GM23338 (cell line): Measurements from ENCODE around the gene CLEC7A. TPM values are rescaled to one million over a fixed set of nuclear protein-coding genes. Genes with fewer than 3 reads are reported as not detected.

Source experiments
- ATAC-seq: fragments of 200-7000 bp; cut with Tn5 transposase; 3 replicates; pipeline ENCODE4 v1.9.1; 2020
- DNase-seq: peaks from one replicate; pipeline ENCODE4 v3.0.0-alpha.2; 2015; ENCODE audit warnings: low spot score
- H2AFZ ChIP-seq: fragments of 200-600 bp; sonication (generic); 2 replicates; pipeline ENCODE4 v1.8.0; 2016; ENCODE audit warnings: antibody characterized with exemption, mild to moderate bottlenecking, moderate library complexity
- H3F3A ChIP-seq: fragments of 200-600 bp; sonication (generic); replicated peaks from 2 replicates; pipeline ENCODE4 v1.8.0; 2017; ENCODE audit warnings: antibody characterized with exemption, mixed run types, low read depth
- H3K27ac ChIP-seq: fragments of 200-600 bp; sonication (generic); 2 replicates; pipeline ENCODE4 v1.6.1; 2016; ENCODE audit warnings: low read depth
- H3K27me3 ChIP-seq: fragments of 200-600 bp; sonication (generic); 2 replicates; pipeline ENCODE4 v1.8.0; 2016; ENCODE audit warnings: mild to moderate bottlenecking, mixed run types, moderate library complexity; ENCODE audit not compliant: insufficient read depth
- H3K36me3 ChIP-seq: fragments of 200-600 bp; sonication (generic); 2 replicates; pipeline ENCODE4 v1.8.0; 2016; ENCODE audit warnings: mild to moderate bottlenecking; ENCODE audit not compliant: insufficient read depth
- H3K4me1 ChIP-seq: fragments of 200-600 bp; sonication (generic); 2 replicates; pipeline ENCODE4 v1.8.0; 2016; ENCODE audit warnings: mild to moderate bottlenecking, moderate library complexity; ENCODE audit not compliant: insufficient read depth
- H3K4me2 ChIP-seq: fragments of 200-600 bp; sonication (generic); 2 replicates; pipeline ENCODE4 v1.7.1; 2017; ENCODE audit warnings: mixed run types
- H3K4me3 ChIP-seq: fragments of 200-600 bp; sonication (generic); 2 replicates; pipeline ENCODE4 v1.6.1; 2016; ENCODE audit warnings: mixed run types
- H3K79me2 ChIP-seq: fragments of 200-600 bp; sonication (generic); replicated peaks from 2 replicates; pipeline ENCODE4 v1.8.0; 2017; ENCODE audit warnings: mild to moderate bottlenecking; ENCODE audit not compliant: insufficient read depth
- H3K9me2 ChIP-seq: fragments of 200-600 bp; sonication (generic); 2 replicates; pipeline ENCODE4 v1.8.0; 2017; ENCODE audit not compliant: insufficient read depth
- H4K20me1 ChIP-seq: fragments of 200-600 bp; sonication (generic); replicated peaks from 2 replicates; pipeline ENCODE4 v1.8.0; 2017; ENCODE audit warnings: mild to moderate bottlenecking; ENCODE audit not compliant: insufficient read depth
- H3K27ac Mint-ChIP-seq: 2 replicates; pipeline ENCODE4 v1.8.0; 2020; ENCODE audit warnings: inconsistent platforms, mild to moderate bottlenecking, moderate library complexity, mixed read lengths
- H3K27me3 Mint-ChIP-seq: 3 replicates; pipeline ENCODE4 v1.8.0; 2022; ENCODE audit warnings: low read depth, mild to moderate bottlenecking, moderate library complexity, mixed read lengths, inconsistent platforms; ENCODE audit not compliant: insufficient read depth, poor library complexity
- H3K36me3 Mint-ChIP-seq: 3 replicates; pipeline ENCODE4 v1.8.0; 2021; ENCODE audit warnings: low read depth, mild to moderate bottlenecking, inconsistent platforms, moderate library complexity, mixed read lengths
- H3K4me1 Mint-ChIP-seq: 3 replicates; pipeline ENCODE4 v1.8.0; 2020; ENCODE audit warnings: mild to moderate bottlenecking, inconsistent platforms, mixed read lengths
- H3K4me3 Mint-ChIP-seq: 3 replicates; pipeline ENCODE4 v1.8.0; 2021; ENCODE audit warnings: moderate library complexity, mild to moderate bottlenecking, inconsistent platforms, mixed read lengths
- H3K9me3 Mint-ChIP-seq: 3 replicates; pipeline ENCODE4 v1.8.0; 2020; ENCODE audit warnings: moderate library complexity, mild to moderate bottlenecking, inconsistent platforms, mixed read lengths
- CREB1 ChIP-seq: fragments of 250-450 bp; sonication (Bioruptor Pico); IDR thresholded peaks from 2 replicates; pipeline ENCODE4 v1.5.0; 2020; ENCODE audit warnings: low read depth, mild to moderate bottlenecking, moderate library complexity
- CTCF ChIP-seq, 2 experiments: fragments of 200-600 bp in 1 of 2; sonication (generic) in 1 of 2; conservative IDR thresholded peaks; 2 replicates each; pipeline versions ENCODE4 v1.5.1 to v1.6.1; 2016 to 2017; ENCODE audit warnings: antibody characterized with exemption in 2 of 2, low read depth in 2 of 2, mild to moderate bottlenecking in 2 of 2, moderate library complexity in 1 of 2
- EZH2 ChIP-seq: fragments of 200-600 bp; sonication (generic); IDR thresholded peaks from one replicate; pipeline ENCODE4 v1.8.0; 2017; ENCODE audit warnings: antibody characterized with exemption, mild to moderate bottlenecking, low read depth; ENCODE audit not compliant: unreplicated experiment
- EZH2phosphoT487 ChIP-seq: fragments of 200-600 bp; sonication (generic); IDR thresholded peaks from one replicate; pipeline ENCODE4 v1.8.1; 2018; ENCODE audit warnings: antibody characterized with exemption; ENCODE audit not compliant: unreplicated experiment
- JUNB ChIP-seq: IDR thresholded peaks from one replicate; pipeline ENCODE4 v1.6.1; 2016; ENCODE audit warnings: antibody characterized with exemption; ENCODE audit not compliant: unreplicated experiment
- NANOG ChIP-seq: IDR thresholded peaks from 2 replicates; pipeline ENCODE4 v1.6.1; 2016; ENCODE audit warnings: antibody characterized with exemption, borderline replicate concordance
- POLR2AphosphoS5 ChIP-seq: IDR thresholded peaks from 2 replicates; pipeline ENCODE4 v1.6.1; 2016; ENCODE audit warnings: antibody characterized with exemption, low read depth
- REST ChIP-seq: IDR thresholded peaks from one replicate; pipeline ENCODE4 v1.6.1; 2018; ENCODE audit warnings: antibody characterized with exemption; ENCODE audit not compliant: unreplicated experiment
- STAT1 ChIP-seq: IDR thresholded peaks from one replicate; pipeline ENCODE4 v1.6.1; 2016; ENCODE audit warnings: antibody characterized with exemption; ENCODE audit not compliant: unreplicated experiment
- ZNF114 ChIP-seq: fragments of 250-450 bp; sonication (Bioruptor Pico); IDR thresholded peaks from 2 replicates; pipeline ENCODE4 v1.5.0; 2020; ENCODE audit warnings: mild to moderate bottlenecking, moderate library complexity
- ZNF331 ChIP-seq: fragments of 250-450 bp; sonication (Bioruptor Pico); IDR thresholded peaks from 2 replicates; pipeline ENCODE4 v1.5.0; 2020; ENCODE audit warnings: low read depth, mild to moderate bottlenecking, moderate library complexity
- ZNF462 ChIP-seq: fragments of 250-450 bp; sonication (Bioruptor Pico); IDR thresholded peaks from 2 replicates; pipeline ENCODE4 v1.5.0; 2020; ENCODE audit warnings: mild to moderate bottlenecking, moderate library complexity
- polyA plus RNA-seq: library from polyadenylated mRNA; unstranded; fragments of >200 nt; fragmentation: Nextera tagmentation; extraction: Ambion mirVana; gene quantifications from 2 replicates; pipeline ENCODE4 v1.2.1, GENCODE V29; 2016
- total RNA-seq: library from RNA; depleted of rRNA; stranded (reverse); fragments of >200 nt; shearing (Covaris generic); gene quantifications from 2 replicates; pipeline ENCODE4 v1.2.3, GENCODE V29; 2014
- TF ChIP-seq, protein P1 (sequence below): IDR thresholded peaks from 2 replicates; pipeline ENCODE4 v1.6.1; 2016; ENCODE audit warnings: antibody characterized with exemption

Gene CLEC7A
- total and polyA plus RNA-seq, 2 experiments from 2014 or later = 0.39 TPM; not detected in 1

GRCh38 chr12:10171973-10172728 is 42.2 kb upstream of the CLEC7A start, which contains the start of gene OLR1:
TSS of gene OLR1 (minus strand) at chr12:10172132. CDS start at chr12:10172077, 55 bp downstream.
- H3K36me3 ChIP-seq = no peaks in the 10 kb centered on the region
- peak within 1 kb of the TSS; percentile 34; the same call in 1 of the 2 replicates for H2AFZ ChIP-seq
- no peaks in the 10 kb centered on the region for H3K79me2 ChIP-seq
- no peak within 1 kb of the TSS for H3K27ac ChIP-seq
- H3K9me2 ChIP-seq = no peaks in the 10 kb centered on the region
- ATAC-seq = no peak
- no peak within 1 kb of the TSS for H3K4me3 ChIP-seq
- TF ChIP-seq EZH2phosphoT487 (no peak), STAT1 (no peak), CTCF (conservative IDR thresholded peaks at IDR 0.05; ENCODE audit: low read depth in 2 of 2) (no peak), REST (no peak), ZNF114 (CRISPR knock-in tag) (no peak), JUNB (no peak), ZNF331 (CRISPR knock-in tag) (no peak), EZH2 (no peak), NANOG (no peak), ZNF462 (CRISPR knock-in tag) (no peak), POLR2AphosphoS5 (no peak), CREB1 (CRISPR knock-in tag) (no peak)
- TF ChIP-seq, protein P1, sequence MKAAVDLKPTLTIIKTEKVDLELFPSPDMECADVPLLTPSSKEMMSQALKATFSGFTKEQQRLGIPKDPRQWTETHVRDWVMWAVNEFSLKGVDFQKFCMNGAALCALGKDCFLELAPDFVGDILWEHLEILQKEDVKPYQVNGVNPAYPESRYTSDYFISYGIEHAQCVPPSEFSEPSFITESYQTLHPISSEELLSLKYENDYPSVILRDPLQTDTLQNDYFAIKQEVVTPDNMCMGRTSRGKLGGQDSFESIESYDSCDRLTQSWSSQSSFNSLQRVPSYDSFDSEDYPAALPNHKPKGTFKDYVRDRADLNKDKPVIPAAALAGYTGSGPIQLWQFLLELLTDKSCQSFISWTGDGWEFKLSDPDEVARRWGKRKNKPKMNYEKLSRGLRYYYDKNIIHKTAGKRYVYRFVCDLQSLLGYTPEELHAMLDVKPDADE = no peak
- no peaks in the 10 kb centered on the region for H3K4me1 ChIP-seq
- H4K20me1 ChIP-seq = no peaks in the 10 kb centered on the region
- no peak within 1 kb of the TSS for H3K4me2 ChIP-seq
- Mint-ChIP-seq H3K4me1 (no peaks in the 10 kb centered on the region; the same call in 2 of the 3 replicates), H3K9me3 (no peaks in the 10 kb centered on the region), H3K36me3 (no peaks in the 10 kb centered on the region), H3K27me3 (no peaks in the 10 kb centered on the region), H3K27ac (no peak within 1 kb of the TSS), H3K4me3 (no peak within 1 kb of the TSS)
- H3K27me3 ChIP-seq = no peaks in the 10 kb centered on the region
- no peak for DNase-seq
- no peaks in the 10 kb centered on the region for H3F3A ChIP-seq
